CD4-positive, alpha-beta memory T cell (primary cell): ENCODE results near the gene ACTG2. TPM values are rescaled to one million over a fixed set of nuclear protein-coding genes. Genes with fewer than 3 reads are reported as not detected.

Source experiments
- CTCF ChIA-PET: fragments of 350-600 bp; sonication (Branson Sonifier 250); formaldehyde crosslinking; loops from one replicate; lab custom pipeline; 2021; ENCODE audit warnings: inconsistent platforms; ENCODE audit not compliant: partially characterized antibody; lab: Charles Lee
- POLR2A ChIA-PET: fragments of 350-600 bp; sonication (Branson Sonifier 250); formaldehyde crosslinking; loops from one replicate; lab custom pipeline; 2021; ENCODE audit not compliant: partially characterized antibody; lab: Charles Lee
- DNase-seq, 5 donors: peaks; one replicate each; pipeline versions ENCODE4 v3.0.0 to v3.0.0-alpha.2; 2020 to 2022; ENCODE audit warnings: mixed read lengths in 1 of 5
- H3K27ac ChIP-seq: one replicate; pipeline ENCODE4 v1.7.0; 2013; ENCODE audit warnings: low read depth, low read length
- H3K27me3 ChIP-seq: 2 replicates; pipeline ENCODE4 v1.7.0; 2013; ENCODE audit warnings: mild to moderate bottlenecking, low read length, moderate library complexity; ENCODE audit not compliant: insufficient read depth
- H3K36me3 ChIP-seq: 2 replicates; pipeline ENCODE4 v1.7.0; 2013; ENCODE audit warnings: mild to moderate bottlenecking, low read length, moderate library complexity; ENCODE audit not compliant: insufficient read depth
- H3K4me1 ChIP-seq: 2 replicates; pipeline ENCODE4 v1.7.0; 2013; ENCODE audit warnings: mild to moderate bottlenecking, low read length, moderate library complexity; ENCODE audit not compliant: insufficient read depth
- H3K4me3 ChIP-seq, 2 donors: one replicate each; pipeline ENCODE4 v1.7.0; 2013; ENCODE audit warnings: low read length in 2 of 2, mild to moderate bottlenecking in 1 of 2
- H3K9me3 ChIP-seq, 2 donors: one replicate each; pipeline ENCODE4 v1.7.0; 2013; ENCODE audit warnings: low read length in 2 of 2, control low read depth in 1 of 2; ENCODE audit not compliant: control insufficient read depth in 1 of 2
- H3K27ac Mint-ChIP-seq, 7 donors: one replicate each; pipeline ENCODE4 v1.8.0; 2020 to 2021; ENCODE audit warnings: mixed read lengths in 7 of 7, mild to moderate bottlenecking in 6 of 7, inconsistent platforms in 3 of 7, moderate library complexity in 3 of 7
- H3K27me3 Mint-ChIP-seq, 2 donors: one replicate each; pipeline ENCODE4 v1.8.0; 2020 to 2021; ENCODE audit warnings: mixed read lengths in 2 of 2
- H3K36me3 Mint-ChIP-seq, 2 donors: one replicate each; pipeline ENCODE4 v1.8.0; 2020 to 2021; ENCODE audit warnings: mixed read lengths in 2 of 2, inconsistent platforms in 1 of 2, mild to moderate bottlenecking in 1 of 2
- H3K4me1 Mint-ChIP-seq, 4 donors: one replicate each; pipeline ENCODE4 v1.8.0; 2020 to 2021; ENCODE audit warnings: mixed read lengths in 4 of 4, mild to moderate bottlenecking in 1 of 4
- H3K4me3 Mint-ChIP-seq, 8 donors: one replicate each; pipeline ENCODE4 v1.8.0; 2020 to 2021; ENCODE audit warnings: mixed read lengths in 8 of 8, mild to moderate bottlenecking in 7 of 8, moderate library complexity in 6 of 8, inconsistent platforms in 3 of 8
- H3K9me3 Mint-ChIP-seq, 8 donors: one replicate each; pipeline ENCODE4 v1.8.0; 2020 to 2021; ENCODE audit warnings: mixed read lengths in 8 of 8, mild to moderate bottlenecking in 5 of 8, inconsistent platforms in 3 of 8, moderate library complexity in 1 of 8
- intact Hi-C: fragments of 100-400 bp; cut with micrococcal nuclease; formaldehyde crosslinking; loops from one replicate; pipeline ENCODE4 v1.15.1; 2023
- polyA plus RNA-seq, 2 donors: library from polyadenylated mRNA; unstranded; fragments of 300-500 nt; fragmentation: Illumina TruSeq; gene quantifications; one replicate each; pipeline ENCODE4 v1.2.3, GENCODE V29; 2021
- total RNA-seq, 2 experiments: library from RNA; stranded (reverse); gene quantifications; one replicate each; pipeline ENCODE4 v1.2.3, GENCODE V29; 2021

Gene ACTG2
- total RNA-seq (not detected), polyA plus RNA-seq (not detected)

DNA sequence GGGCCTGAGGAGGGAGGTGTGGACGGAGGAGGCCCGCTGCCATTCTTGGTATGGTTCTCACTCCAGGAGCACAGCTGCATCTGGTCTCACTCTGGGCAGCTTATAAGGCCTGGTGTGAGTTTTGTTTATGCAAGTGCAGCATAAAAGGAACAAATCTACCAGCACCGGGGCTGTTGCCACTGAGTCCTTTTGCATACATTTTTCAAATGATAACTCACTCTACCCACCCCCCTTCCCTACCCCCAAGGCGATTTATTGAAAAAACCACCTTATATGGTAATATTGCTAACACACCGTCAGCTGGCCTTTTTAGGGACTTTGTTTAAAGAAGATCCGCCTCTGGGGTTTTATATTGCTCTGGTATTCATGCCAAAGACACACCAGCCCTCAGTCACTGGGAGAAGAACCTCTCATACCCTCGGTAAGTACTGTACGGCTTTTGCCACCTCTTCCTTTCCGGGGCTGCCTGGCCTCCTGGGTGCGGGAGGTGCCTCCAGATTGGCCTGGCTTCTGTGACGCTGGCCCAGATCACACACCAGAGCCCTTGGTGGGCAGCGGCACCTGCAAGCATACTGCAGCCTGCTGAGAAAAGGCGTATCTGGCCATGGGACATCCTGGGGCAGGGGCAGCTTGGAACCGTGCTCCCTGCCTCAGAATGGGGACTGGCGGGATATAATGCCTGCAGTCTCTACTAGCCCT lies at the start of gene ACTG2:
Gene ACTG2 (plus strand): TSS at position 378 of the 699 bp plus-strand sequence. CDS start 8,304 bp downstream, outside the sequence.
- no peak within 1 kb of the TSS for H3K4me3 ChIP-seq
- H3K36me3 Mint-ChIP-seq: no peaks in the 10 kb centered on the region
- H3K4me1 Mint-ChIP-seq: peaks cover 2 to 10% (median 5%) of the 10 kb centered on the region in 4 donors

DNA sequence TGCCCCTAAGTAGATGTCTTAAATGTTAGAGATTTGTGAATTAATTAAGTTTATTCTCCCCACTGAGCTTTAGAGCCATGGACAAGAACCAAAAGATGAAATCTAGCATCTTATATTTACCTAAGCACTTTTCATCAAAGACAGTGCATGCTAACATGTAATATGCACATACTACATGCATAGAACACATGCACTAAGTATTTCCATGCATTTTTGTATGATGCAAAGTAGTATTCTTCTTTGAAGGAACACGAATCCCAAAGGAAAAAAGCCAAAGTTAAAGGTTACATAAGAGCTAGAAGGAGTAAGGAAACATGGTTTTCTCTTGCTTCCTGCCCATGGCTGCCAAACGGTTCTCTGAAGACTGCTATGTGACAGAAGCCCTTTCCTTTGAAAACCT lies 48.7 kb upstream of the ACTG2 start:
- Mint-ChIP-seq H3K27me3 (no peaks in the 10 kb centered on the region), H3K27ac (peak overlapping the region in 1 of 7 donors; percentile 41), H3K36me3 (peaks cover 40 to 65% of the 10 kb centered on the region in 2 donors), H3K9me3 (no peaks in the 10 kb centered on the region), H3K4me3 (no peak overlapping the region), H3K4me1 (peaks cover 7 to 11% (median 9%) of the 10 kb centered on the region in 4 donors)
- Histone ChIP-seq H3K27me3 (no peaks in the 10 kb centered on the region), H3K4me3 (no peak overlapping the region), H3K36me3 (peaks cover 54% of the 10 kb centered on the region), H3K9me3 (no peaks in the 10 kb centered on the region), H3K27ac (no peak overlapping the region), H3K4me1 (no peaks in the 10 kb centered on the region)
- DNase-seq: no peak
- ChIA-PET POLR2A (no interaction called here), CTCF (interaction anchor here (0.8 to 2.5 kb wide), 2 partner anchors 16 to 20 kb away, joined by 3 to 10 read pairs; partner anchors contain the start of gene STAMBP)
- intact Hi-C loops: no loop called here

More for the DNA sequence above, at the start of gene ACTG2:
- intact Hi-C loops: no loop called here
- peaks cover 0 to 2% of the 10 kb centered on the region in 2 donors for H3K27me3 Mint-ChIP-seq
- H3K4me1 ChIP-seq: peaks cover 5% of the 10 kb centered on the region
- DNase-seq: no peak
- H3K27me3 ChIP-seq: no peaks in the 10 kb centered on the region
- H3K9me3 ChIP-seq: no peaks in the 10 kb centered on the region
- ChIA-PET POLR2A (no interaction called here), CTCF (interaction anchor here (1.3 kb wide), 1 partner anchor 9 kb away, joined by 4 read pairs; no protein-coding TSS in a partner anchor)
- peak within 1 kb of the TSS in 2 of 7 donors; percentile 56 to 81 for H3K27ac Mint-ChIP-seq
- H3K36me3 ChIP-seq: no peaks in the 10 kb centered on the region
- peaks cover 0 to 2% (median 0%) of the 10 kb centered on the region in 8 donors for H3K9me3 Mint-ChIP-seq
- H3K27ac ChIP-seq: no peak within 1 kb of the TSS
- no peak within 1 kb of the TSS for H3K4me3 Mint-ChIP-seq

- intact Hi-C loops: no loop called here
- Mint-ChIP-seq H3K4me3 (no peak overlapping the region), H3K36me3 (peaks cover 49 to 54% of the 10 kb centered on the region in 2 donors), H3K4me1 (no peaks in the 10 kb centered on the region), H3K27me3 (no peaks in the 10 kb centered on the region), H3K9me3 (no peaks in the 10 kb centered on the region), H3K27ac (no peak overlapping the region)
- CTCF ChIA-PET: no interaction called here
- no peak for DNase-seq
- Histone ChIP-seq H3K27me3 (no peaks in the 10 kb centered on the region), H3K9me3 (no peaks in the 10 kb centered on the region), H3K36me3 (peaks cover 78% of the 10 kb centered on the region), H3K27ac (no peak overlapping the region), H3K4me3 (no peak overlapping the region), H3K4me1 (no peaks in the 10 kb centered on the region)
- POLR2A ChIA-PET: no interaction called here
Observed at GRCh38 chr2:73850009-73850408, 42.8 kb upstream of the ACTG2 start.

DNA sequence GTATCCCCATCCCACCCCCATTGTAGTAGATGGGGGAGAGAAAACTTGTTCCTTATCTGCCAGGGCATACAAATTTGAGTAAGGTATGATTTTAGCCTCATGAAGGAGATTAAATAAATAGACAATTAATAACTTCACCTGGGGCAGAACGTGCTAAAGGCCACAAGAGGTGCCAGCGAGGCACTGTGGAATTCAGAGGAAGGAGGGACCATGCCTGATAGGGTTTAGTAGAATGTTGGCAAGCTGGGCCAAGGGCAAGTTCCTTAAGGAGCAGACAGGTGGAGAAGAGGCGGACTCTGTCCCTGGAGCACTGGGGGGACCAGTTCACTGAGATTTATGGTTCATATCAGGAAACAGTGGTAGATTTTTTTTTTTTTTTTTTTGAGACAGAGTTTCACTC lies 41.5 kb upstream of the ACTG2 start:
- DNase-seq: peak in 1 of 5 donors; percentile 8
- Histone ChIP-seq H3K4me1 (no peaks in the 10 kb centered on the region), H3K9me3 (no peaks in the 10 kb centered on the region), H3K36me3 (peaks cover 71% of the 10 kb centered on the region), H3K27me3 (no peaks in the 10 kb centered on the region), H3K4me3 (no peak overlapping the region), H3K27ac (no peak overlapping the region)
- intact Hi-C loops: no loop called here
- Mint-ChIP-seq H3K9me3 (no peaks in the 10 kb centered on the region), H3K4me3 (no peak overlapping the region), H3K36me3 (peaks cover 44 to 54% of the 10 kb centered on the region in 2 donors), H3K4me1 (no peaks in the 10 kb centered on the region), H3K27me3 (no peaks in the 10 kb centered on the region), H3K27ac (peak overlapping the region in 1 of 7 donors; percentile 4)
- ChIA-PET CTCF (no interaction called here), POLR2A (no interaction called here)

DNA sequence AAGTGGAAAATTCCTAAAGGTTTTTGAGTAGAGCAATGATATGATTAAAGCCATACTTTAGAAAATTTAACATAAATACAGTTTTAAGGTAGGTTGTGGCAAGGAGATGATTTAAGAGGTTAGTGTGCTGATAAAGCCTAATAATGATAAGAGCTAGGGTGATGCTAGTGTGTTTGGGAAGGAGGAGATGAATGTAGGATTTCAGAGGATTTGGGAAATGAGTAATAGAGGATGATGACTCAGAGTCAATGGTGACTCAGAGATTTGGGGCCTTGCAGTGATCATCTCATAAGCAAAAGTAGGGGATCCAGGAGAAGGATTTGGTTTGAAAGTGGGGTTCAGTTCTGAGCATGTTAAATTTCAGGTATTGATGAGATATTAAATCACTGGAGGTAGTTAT lies 40.8 kb upstream of the ACTG2 start:
- Histone ChIP-seq H3K27ac (no peak overlapping the region), H3K4me1 (no peaks in the 10 kb centered on the region), H3K36me3 (peaks cover 69% of the 10 kb centered on the region), H3K27me3 (no peaks in the 10 kb centered on the region), H3K9me3 (no peaks in the 10 kb centered on the region), H3K4me3 (no peak overlapping the region)
- peaks cover 37 to 57% of the 10 kb centered on the region in 2 donors for H3K36me3 Mint-ChIP-seq
- CTCF ChIA-PET: no interaction called here
- intact Hi-C loops: no loop called here
- POLR2A ChIA-PET: no interaction called here
- H3K27ac Mint-ChIP-seq: no peak overlapping the region
- no peaks in the 10 kb centered on the region for H3K4me1 Mint-ChIP-seq
- H3K4me3 Mint-ChIP-seq: no peak overlapping the region
- DNase-seq: no peak
- H3K27me3 Mint-ChIP-seq: no peaks in the 10 kb centered on the region
- H3K9me3 Mint-ChIP-seq: no peaks in the 10 kb centered on the region

GRCh38 chr2:73855526-73855925 lies 37.3 kb upstream of the ACTG2 start:
- peaks cover 45% of the 10 kb centered on the region for H3K36me3 ChIP-seq
- ChIA-PET CTCF (no interaction called here), POLR2A (no interaction called here)
- H3K4me1 Mint-ChIP-seq: no peaks in the 10 kb centered on the region
- no peaks in the 10 kb centered on the region for H3K4me1 ChIP-seq
- intact Hi-C loops: no loop called here
- H3K36me3 Mint-ChIP-seq: peaks cover 28 to 44% of the 10 kb centered on the region in 2 donors
- no peak overlapping the region for H3K27ac ChIP-seq
- no peak overlapping the region for H3K27ac Mint-ChIP-seq
- H3K27me3 ChIP-seq: no peaks in the 10 kb centered on the region
- no peak overlapping the region for H3K4me3 Mint-ChIP-seq
- H3K9me3 Mint-ChIP-seq: no peaks in the 10 kb centered on the region
- H3K4me3 ChIP-seq: no peak overlapping the region
- H3K27me3 Mint-ChIP-seq: no peaks in the 10 kb centered on the region
- DNase-seq: no peak
- no peaks in the 10 kb centered on the region for H3K9me3 ChIP-seq

DNA sequence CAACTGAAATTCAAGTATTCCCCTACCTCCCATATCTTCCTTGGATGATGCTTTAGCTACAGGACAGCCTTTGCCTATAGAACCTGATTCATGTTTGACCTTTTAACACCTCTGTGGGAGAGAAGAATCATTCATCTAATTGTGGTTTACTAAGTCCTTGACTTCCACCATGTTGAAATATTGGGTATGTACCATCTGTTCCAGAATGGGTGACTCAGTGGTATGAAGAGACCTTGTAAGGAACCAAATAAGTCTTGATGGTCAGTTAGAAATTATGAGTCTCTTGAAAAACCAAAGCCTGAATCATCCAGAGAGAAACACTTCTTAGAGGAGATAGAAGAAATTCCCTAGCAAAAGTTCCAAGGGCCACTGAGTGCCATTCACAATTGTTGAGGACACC lies 36.6 kb upstream of the ACTG2 start:
- Mint-ChIP-seq H3K4me3 (no peak overlapping the region), H3K4me1 (no peaks in the 10 kb centered on the region), H3K36me3 (peaks cover 30 to 45% of the 10 kb centered on the region in 2 donors), H3K27me3 (no peaks in the 10 kb centered on the region), H3K27ac (no peak overlapping the region), H3K9me3 (no peaks in the 10 kb centered on the region)
- Histone ChIP-seq H3K27ac (no peak overlapping the region), H3K9me3 (no peaks in the 10 kb centered on the region), H3K4me3 (no peak overlapping the region), H3K36me3 (peaks cover 45% of the 10 kb centered on the region), H3K4me1 (no peaks in the 10 kb centered on the region), H3K27me3 (no peaks in the 10 kb centered on the region)
- ChIA-PET CTCF (no interaction called here), POLR2A (no interaction called here)
- intact Hi-C loops: no loop called here
- no peak for DNase-seq
